ENCODE results near the gene TMEM39B. TPM values are rescaled to one million over a fixed set of nuclear protein-coding genes. Genes with fewer than 3 reads are reported as not detected.
"Not testable (repeated sequence)": the region's sequence is repeated elsewhere in the genome, so short reads cannot be mapped to it uniquely, and the experiment has no call there.

Gene TMEM39B
- total and polyA plus RNA-seq, 9 donors = 4.1 to 18.0 (median 14.5) TPM

- not testable (repeated sequence) for H3K36me3 ChIP-seq (ENCODE audit: control insufficient read depth, insufficient read depth, low read length); DNase-seq; H3K4me3 ChIP-seq (ENCODE audit: low read length); H3K27me3 ChIP-seq (ENCODE audit: control insufficient read depth, insufficient read depth, low read length); H3K27ac ChIP-seq (ENCODE audit: low read length); H3K9me3 ChIP-seq (replicated peaks; ENCODE audit: control insufficient read depth, low read depth, low read length)
- H3K4me1 ChIP-seq (ENCODE audit: control insufficient read depth, insufficient read depth, low read length) = peaks cover 20% of the 10 kb centered on the region
- 74% methylated on average over 3 of the region's 21 CpGs for WGBS (ENCODE audit: insufficient coverage)
These were observed 6.9 kb upstream of the TMEM39B start for GRCh38 chr1:32065613-32066488.

GRCh38 chr1:32066489-32066873 is 6.3 kb upstream of the TMEM39B start:
- Histone ChIP-seq H3K9me3 (replicated peaks; ENCODE audit: control insufficient read depth, low read depth, low read length) (no peaks in the 10 kb centered on the region), H3K4me1 (ENCODE audit: control insufficient read depth, insufficient read depth, low read length) (peaks cover 21% of the 10 kb centered on the region), H3K27me3 (ENCODE audit: control insufficient read depth, insufficient read depth, low read length) (no peaks in the 10 kb centered on the region), H3K27ac (ENCODE audit: low read length) (no peak overlapping the region), H3K36me3 (ENCODE audit: control insufficient read depth, insufficient read depth, low read length) (peaks cover 7% of the 10 kb centered on the region), H3K4me3 (ENCODE audit: low read length) (no peak overlapping the region)
- WGBS (ENCODE audit: insufficient coverage) = 17% methylated on average over 1 of the region's 4 CpGs
- peak; percentile 91 for DNase-seq

- Histone ChIP-seq H3K4me1 (ENCODE audit: control insufficient read depth, insufficient read depth, low read length) (peaks cover 19% of the 10 kb centered on the region), H3K9me3 (replicated peaks; ENCODE audit: control insufficient read depth, low read depth, low read length) (no peaks in the 10 kb centered on the region), H3K4me3 (ENCODE audit: low read length) (no peak overlapping the region), H3K27ac (ENCODE audit: low read length) (no peak overlapping the region), H3K36me3 (ENCODE audit: control insufficient read depth, insufficient read depth, low read length) (no peaks in the 10 kb centered on the region), H3K27me3 (ENCODE audit: control insufficient read depth, insufficient read depth, low read length) (no peaks in the 10 kb centered on the region)
- 80% methylated on average over 2 of the region's 5 CpGs for WGBS (ENCODE audit: insufficient coverage)
- no peak for DNase-seq
These were observed 3.7 kb upstream of the TMEM39B start for GRCh38 chr1:32068957-32069588.

- Histone ChIP-seq H3K9me3 (replicated peaks; ENCODE audit: control insufficient read depth, low read depth, low read length) (no peaks in the 10 kb centered on the region), H3K4me1 (ENCODE audit: control insufficient read depth, insufficient read depth, low read length) (peaks cover 13% of the 10 kb centered on the region), H3K27me3 (ENCODE audit: control insufficient read depth, insufficient read depth, low read length) (no peaks in the 10 kb centered on the region), H3K4me3 (ENCODE audit: low read length) (peak overlapping the region; percentile 90), H3K36me3 (ENCODE audit: control insufficient read depth, insufficient read depth, low read length) (peaks cover 19% of the 10 kb centered on the region), H3K27ac (ENCODE audit: low read length) (peak overlapping the region; percentile 99)
- no peak for DNase-seq
- WGBS (ENCODE audit: insufficient coverage) = 17% methylated on average over 10 of the region's 14 CpGs
These were observed 749 bp upstream of the TMEM39B start for GRCh38 chr1:32071758-32072621.

- H3K36me3 ChIP-seq (ENCODE audit: control insufficient read depth, insufficient read depth, low read length) = peaks cover 34% of the 10 kb centered on the region
- peak overlapping the region; percentile 99 for H3K27ac ChIP-seq (ENCODE audit: low read length)
- H3K9me3 ChIP-seq (replicated peaks; ENCODE audit: control insufficient read depth, low read depth, low read length) = no peaks in the 10 kb centered on the region
- peaks cover 13% of the 10 kb centered on the region for H3K4me1 ChIP-seq (ENCODE audit: control insufficient read depth, insufficient read depth, low read length)
- no peaks in the 10 kb centered on the region for H3K27me3 ChIP-seq (ENCODE audit: control insufficient read depth, insufficient read depth, low read length)
- no peak for DNase-seq
- peak overlapping the region; percentile 90 for H3K4me3 ChIP-seq (ENCODE audit: low read length)
- 18% methylated on average over 20 of the region's 28 CpGs for WGBS (ENCODE audit: insufficient coverage)
These were observed 825 bp downstream of the TMEM39B start for GRCh38 chr1:32073299-32074229.

GRCh38 chr1:32074841-32075240 is 2.1 kb downstream of the TMEM39B start:
- 95% methylated on average over 5 of the region's 9 CpGs for WGBS (ENCODE audit: insufficient coverage)
- no peaks in the 10 kb centered on the region for H3K9me3 ChIP-seq (replicated peaks; ENCODE audit: control insufficient read depth, low read depth, low read length)
- H3K4me1 ChIP-seq (ENCODE audit: control insufficient read depth, insufficient read depth, low read length) = peaks cover 13% of the 10 kb centered on the region
- DNase-seq = no peak
- H3K27ac ChIP-seq (ENCODE audit: low read length) = no peak overlapping the region
- no peaks in the 10 kb centered on the region for H3K27me3 ChIP-seq (ENCODE audit: control insufficient read depth, insufficient read depth, low read length)
- no peak overlapping the region for H3K4me3 ChIP-seq (ENCODE audit: low read length)
- H3K36me3 ChIP-seq (ENCODE audit: control insufficient read depth, insufficient read depth, low read length) = peaks cover 38% of the 10 kb centered on the region

- Histone ChIP-seq H3K27me3 (ENCODE audit: control insufficient read depth, insufficient read depth, low read length) (no peaks in the 10 kb centered on the region), H3K4me1 (ENCODE audit: control insufficient read depth, insufficient read depth, low read length) (peaks cover 8% of the 10 kb centered on the region), H3K36me3 (ENCODE audit: control insufficient read depth, insufficient read depth, low read length) (peaks cover 41% of the 10 kb centered on the region), H3K4me3 (ENCODE audit: low read length) (no peak overlapping the region), H3K27ac (ENCODE audit: low read length) (no peak overlapping the region), H3K9me3 (replicated peaks; ENCODE audit: control insufficient read depth, low read depth, low read length) (no peaks in the 10 kb centered on the region)
- DNase-seq = no peak
- 100% methylated on average over 1 of the region's 3 CpGs for WGBS (ENCODE audit: insufficient coverage)
These were observed 4.7 kb downstream of the TMEM39B start for GRCh38 chr1:32077451-32077850.

- whole genome bisulfite sequencing (ENCODE audit: insufficient coverage) = no CpG with 5 or more reads among the region's 1 CpG
These were observed 9.3 kb downstream of the TMEM39B start for GRCh38 chr1:32082022-32082421.

GRCh38 chr1:32086381-32086780 is 13.6 kb downstream of the TMEM39B start:
- H3K36me3 ChIP-seq (ENCODE audit: control insufficient read depth, insufficient read depth, low read length) = peaks cover 40% of the 10 kb centered on the region
- H3K4me1 ChIP-seq (ENCODE audit: control insufficient read depth, insufficient read depth, low read length); H3K27me3 ChIP-seq (ENCODE audit: control insufficient read depth, insufficient read depth, low read length); H3K27ac ChIP-seq (ENCODE audit: low read length); H3K9me3 ChIP-seq (replicated peaks; ENCODE audit: control insufficient read depth, low read depth, low read length); DNase-seq; H3K4me3 ChIP-seq (ENCODE audit: low read length): not testable (repeated sequence)
- 100% methylated on average over 1 of the region's 2 CpGs for WGBS (ENCODE audit: insufficient coverage)

More at GRCh38 chr1:32082022-32082421, 9.3 kb downstream of the TMEM39B start:
- no peak for DNase-seq
- no peaks in the 10 kb centered on the region for H3K4me1 ChIP-seq (ENCODE audit: control insufficient read depth, insufficient read depth, low read length)
- H3K9me3 ChIP-seq (replicated peaks; ENCODE audit: control insufficient read depth, low read depth, low read length) = no peaks in the 10 kb centered on the region
- peaks cover 45% of the 10 kb centered on the region for H3K36me3 ChIP-seq (ENCODE audit: control insufficient read depth, insufficient read depth, low read length)
- H3K27ac ChIP-seq (ENCODE audit: low read length) = no peak overlapping the region
- H3K4me3 ChIP-seq (ENCODE audit: low read length) = no peak overlapping the region
- no peaks in the 10 kb centered on the region for H3K27me3 ChIP-seq (ENCODE audit: control insufficient read depth, insufficient read depth, low read length)

Data from muscle of leg (tissue), 11 donors.